ENCODE results near the gene EIF4E3.

The EIF4E3 gene

GRCh38 chr3:71725271-71725991 is at the start of gene EIF4E3:
Gene EIF4E3 (minus strand): TSS chr3:71725402. CDS start chr3:71725367, 35 bp downstream.
- no peak for FAIRE-seq

GRCh38 chr3:71771884-71772283 is 46.7 kb upstream of the EIF4E3 start:
- FAIRE-seq: no peak

DNA sequence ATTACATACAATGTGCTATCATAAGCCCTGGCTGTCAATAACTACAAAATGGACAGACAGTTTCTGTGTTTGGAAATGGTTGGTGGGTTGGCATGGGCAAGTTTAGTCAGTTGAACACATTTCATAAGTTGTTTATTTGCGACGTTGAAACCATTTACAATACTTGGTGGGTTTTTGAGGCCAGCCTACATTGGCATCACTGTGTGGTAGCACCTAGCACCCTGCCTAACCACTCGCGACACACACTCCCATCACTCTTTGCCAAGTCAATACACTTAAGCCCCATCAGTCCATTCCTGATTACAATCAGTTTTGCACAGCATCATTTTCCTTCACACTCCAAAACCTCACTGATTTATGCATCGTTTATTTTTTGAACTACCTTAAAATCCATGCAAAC is 45.9 kb upstream of the EIF4E3 start:
- FAIRE-seq: no peak

DNA sequence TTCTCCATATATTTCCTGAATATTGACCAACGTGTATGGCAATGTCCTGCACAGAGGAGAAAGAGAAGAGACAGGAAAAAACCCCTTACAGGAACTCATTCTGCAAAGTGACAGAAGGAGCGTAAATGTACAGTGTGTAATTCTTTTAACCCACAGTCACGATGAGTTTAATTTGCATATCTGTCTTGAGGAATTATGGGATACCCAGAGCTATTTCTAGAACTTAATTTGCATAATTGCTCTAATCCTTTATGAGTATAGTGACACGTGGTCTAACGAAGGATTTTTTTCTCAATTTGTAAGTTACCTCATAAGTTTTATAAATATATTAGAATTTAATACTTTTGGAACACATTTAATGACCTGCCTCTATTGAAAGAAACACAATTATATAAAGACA is 38.2 kb upstream of the EIF4E3 start:
- no peak for FAIRE-seq

- FAIRE-seq: no peak
Observed at GRCh38 chr3:71760140-71760539, 34.9 kb upstream of the EIF4E3 start.

DNA sequence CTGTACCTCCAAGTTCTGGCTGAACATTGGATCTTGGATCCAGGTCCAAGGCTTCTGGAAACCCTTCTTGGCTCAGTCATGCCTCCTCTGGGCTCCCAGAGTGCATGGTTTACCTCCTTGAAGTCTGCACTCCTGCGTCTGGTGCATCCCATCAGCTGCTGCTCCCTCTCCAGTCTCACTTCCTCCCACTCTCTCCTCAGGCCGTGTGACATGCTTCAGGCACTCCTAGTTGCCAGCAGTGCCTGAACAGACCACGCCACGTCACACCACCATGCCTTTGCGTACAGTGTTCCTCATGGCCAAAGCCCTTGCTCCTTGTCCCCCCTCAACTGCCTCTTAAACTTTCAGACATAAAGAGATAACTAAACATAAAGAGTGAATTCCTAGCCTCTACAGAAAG is 34.2 kb upstream of the EIF4E3 start:
- FAIRE-seq: no peak

- FAIRE-seq: no peak
Observed at GRCh38 chr3:71758091-71758490, 32.9 kb upstream of the EIF4E3 start.

- no peak for FAIRE-seq
Observed at GRCh38 chr3:71754610-71755253, 29.5 kb upstream of the EIF4E3 start.

DNA sequence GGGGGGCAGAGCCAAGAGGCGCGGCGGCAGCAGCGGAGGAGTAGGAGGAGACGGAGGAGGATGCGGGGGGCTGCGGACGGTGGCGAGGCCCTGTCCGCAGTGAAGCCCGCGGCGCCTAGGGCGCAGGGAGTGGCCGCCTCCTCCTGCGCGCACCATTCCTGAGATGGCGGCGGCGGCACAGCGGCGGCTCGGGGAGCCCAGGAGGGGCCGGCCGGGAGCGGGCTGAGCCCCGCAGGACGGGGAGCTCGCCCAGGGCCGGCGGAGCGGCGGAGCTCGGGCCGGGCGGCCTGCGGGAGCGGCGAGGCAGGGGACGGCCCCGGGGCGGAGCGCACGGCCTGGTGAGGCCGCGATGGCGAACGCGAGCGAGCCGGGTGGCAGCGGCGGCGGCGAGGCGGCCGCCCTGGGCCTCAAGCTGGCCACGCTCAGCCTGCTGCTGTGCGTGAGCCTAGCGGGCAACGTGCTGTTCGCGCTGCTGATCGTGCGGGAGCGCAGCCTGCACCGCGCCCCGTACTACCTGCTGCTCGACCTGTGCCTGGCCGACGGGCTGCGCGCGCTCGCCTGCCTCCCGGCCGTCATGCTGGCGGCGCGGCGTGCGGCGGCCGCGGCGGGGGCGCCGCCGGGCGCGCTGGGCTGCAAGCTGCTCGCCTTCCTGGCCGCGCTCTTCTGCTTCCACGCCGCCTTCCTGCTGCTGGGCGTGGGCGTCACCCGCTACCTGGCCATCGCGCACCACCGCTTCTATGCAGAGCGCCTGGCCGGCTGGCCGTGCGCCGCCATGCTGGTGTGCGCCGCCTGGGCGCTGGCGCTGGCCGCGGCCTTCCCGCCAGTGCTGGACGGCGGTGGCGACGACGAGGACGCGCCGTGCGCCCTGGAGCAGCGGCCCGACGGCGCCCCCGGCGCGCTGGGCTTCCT is 28.8 kb upstream of the EIF4E3 start, which contains the start of gene GPR27:
Gene GPR27 (plus strand): TSS at position 155 of the 909 bp plus-strand sequence. CDS start 195 bp downstream, at position 350.
- FAIRE-seq: no peak

DNA sequence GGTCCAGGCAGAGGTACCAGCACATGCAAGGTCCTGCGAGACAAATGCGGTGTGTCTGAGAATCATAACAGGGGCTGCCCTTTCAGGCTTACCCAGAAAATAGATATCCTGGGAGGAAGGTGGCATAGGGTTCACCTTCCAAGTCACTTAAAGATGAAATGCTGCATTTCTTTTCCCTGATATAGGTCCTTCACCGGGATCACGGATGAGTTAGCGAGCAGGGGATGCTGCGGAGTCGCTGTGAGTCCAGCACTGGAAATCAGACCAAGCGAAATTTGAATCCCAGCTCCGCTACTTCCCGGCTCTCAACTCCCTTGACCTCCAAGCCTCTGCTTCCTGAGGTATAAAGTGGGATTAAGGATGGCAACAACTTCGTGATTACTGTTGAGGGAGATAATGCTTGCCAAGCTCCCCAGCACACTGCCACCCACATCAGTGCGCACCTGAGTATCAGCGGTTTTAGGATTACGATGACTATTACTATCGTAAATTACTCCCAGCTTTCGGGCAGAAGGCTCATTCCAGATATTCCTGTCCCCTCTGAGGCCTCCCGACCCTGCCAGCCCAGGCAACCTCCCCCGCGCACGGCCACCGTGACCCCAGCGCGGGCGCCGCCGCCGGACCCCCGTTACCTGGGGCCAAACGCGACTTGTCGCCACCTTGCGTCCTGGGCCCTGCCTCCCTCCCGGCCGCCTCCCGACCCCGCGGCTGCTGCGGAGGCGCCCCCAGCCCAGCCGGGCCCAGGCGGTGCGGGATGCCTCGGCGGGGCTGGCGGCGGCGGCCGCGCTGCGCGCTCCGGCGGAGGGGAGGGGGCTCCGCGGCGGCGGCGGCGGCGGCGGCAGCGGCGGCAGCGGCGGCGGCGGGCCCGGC is 27.9 kb upstream of the EIF4E3 start:
- no peak for FAIRE-seq

DNA sequence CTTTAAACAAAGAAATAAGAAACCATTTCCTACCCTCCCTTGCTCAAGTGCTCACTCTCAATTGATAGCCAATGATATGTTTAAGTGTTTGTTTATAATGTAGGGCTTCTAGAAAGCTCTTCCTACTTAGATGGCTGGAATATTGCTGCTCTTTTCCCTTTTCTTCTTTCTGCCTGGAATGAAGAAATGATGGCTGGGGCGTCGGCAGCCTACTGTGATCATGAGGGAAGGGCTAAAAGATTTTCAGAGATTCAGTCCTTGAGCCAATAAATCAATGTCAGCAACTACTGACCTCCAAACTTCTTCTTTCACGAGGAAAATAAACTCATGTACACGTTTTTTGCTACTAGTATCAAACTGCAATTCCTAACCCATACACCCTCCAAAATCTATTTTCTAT is 26.4 kb upstream of the EIF4E3 start:
- no peak for FAIRE-seq

- no peak for FAIRE-seq
Observed at GRCh38 chr3:71744738-71745137, 19.5 kb upstream of the EIF4E3 start.

DNA sequence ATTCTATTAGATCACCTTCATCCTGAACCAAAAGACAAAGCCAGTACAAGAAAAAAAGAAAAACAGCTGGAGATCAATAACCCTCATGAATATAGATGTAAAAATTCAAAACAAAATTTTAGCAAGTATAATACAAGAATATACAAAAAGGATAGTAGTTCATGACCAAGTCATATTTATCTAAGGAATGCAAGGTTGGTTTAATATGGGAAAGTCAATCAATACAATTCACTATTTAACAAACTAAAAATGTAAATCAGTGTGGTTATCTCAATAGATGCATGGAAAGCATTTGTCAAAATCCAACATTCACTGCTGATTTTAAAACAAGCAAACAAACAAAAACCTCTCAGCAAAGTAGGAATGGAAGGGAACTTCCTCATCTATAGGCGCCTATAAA is 17.4 kb upstream of the EIF4E3 start:
- FAIRE-seq: no peak

DNA sequence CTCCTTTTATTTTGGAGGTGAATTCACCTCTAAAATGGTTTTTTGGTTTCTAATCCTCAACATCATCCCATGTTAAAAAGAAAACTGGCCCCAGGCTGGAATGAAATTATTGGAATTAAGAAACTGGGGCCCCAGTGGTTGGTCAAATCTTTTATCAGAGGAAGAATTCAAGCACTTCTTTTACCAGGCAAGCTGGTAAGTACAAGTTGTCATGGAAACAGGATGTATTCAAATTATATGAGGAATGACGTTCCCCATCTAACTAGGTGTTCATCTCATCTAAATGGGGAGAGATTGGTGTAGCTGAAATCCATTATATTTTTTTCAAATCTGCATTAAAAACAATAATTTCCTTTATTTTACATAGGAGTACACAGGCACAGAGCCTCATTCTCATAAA is 9.7 kb upstream of the EIF4E3 start:
- FAIRE-seq: no peak

GRCh38 chr3:71733319-71733718 is 8.1 kb upstream of the EIF4E3 start:
- FAIRE-seq: no peak

DNA sequence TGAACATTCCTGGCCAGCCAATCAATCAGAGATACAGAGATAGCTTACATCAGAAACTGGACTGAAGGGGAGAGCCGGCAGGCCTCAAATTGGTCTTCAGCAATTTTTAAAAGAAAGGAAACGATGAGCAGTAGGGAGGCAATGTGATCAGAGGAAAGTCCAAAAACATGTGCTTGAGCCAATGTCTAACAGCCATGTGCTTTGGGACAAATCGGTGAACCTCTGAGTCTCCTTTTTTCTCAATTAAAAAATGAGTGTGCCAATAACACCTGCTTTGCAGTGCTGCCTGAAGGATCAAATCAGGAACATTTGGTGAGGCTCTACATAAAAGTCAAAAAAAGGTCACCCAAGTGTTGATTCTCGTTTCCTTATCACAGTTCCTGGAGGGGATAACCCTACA is 7.4 kb upstream of the EIF4E3 start:
- no peak for FAIRE-seq

- no peak for FAIRE-seq
Observed at GRCh38 chr3:71728632-71729342, 3.6 kb upstream of the EIF4E3 start.

DNA sequence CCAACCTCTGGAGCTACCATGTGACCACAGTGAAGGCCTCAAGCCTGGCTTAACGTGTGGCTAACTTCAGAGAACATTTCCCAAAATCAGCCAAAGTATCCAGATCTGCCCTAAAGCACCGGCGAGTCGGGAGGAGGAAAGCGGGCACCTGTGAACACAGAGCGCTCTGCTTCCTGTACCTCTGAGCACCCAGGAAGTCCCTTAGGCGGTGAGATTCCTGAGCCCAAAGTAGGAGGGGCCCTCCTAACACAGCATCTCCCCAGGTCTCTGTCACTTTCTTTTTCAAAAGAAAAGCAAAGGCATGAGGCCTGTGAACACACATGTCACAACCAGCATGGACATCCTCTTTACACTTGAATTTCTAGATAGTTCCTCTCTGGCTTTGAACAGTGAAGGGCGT is 944 bp upstream of the EIF4E3 start:
- no peak for FAIRE-seq

- no peak for FAIRE-seq
Observed at GRCh38 chr3:71724584-71725270, 475 bp downstream of the EIF4E3 start.

GRCh38 chr3:71724171-71724453 is 1.1 kb downstream of the EIF4E3 start:
- no peak for FAIRE-seq

GRCh38 chr3:71723452-71724170 is 1.6 kb downstream of the EIF4E3 start:
- no peak for FAIRE-seq

Data from TTC549 (cell line).